ENCODE data around the gene OSTN.

The OSTN gene

DNA sequence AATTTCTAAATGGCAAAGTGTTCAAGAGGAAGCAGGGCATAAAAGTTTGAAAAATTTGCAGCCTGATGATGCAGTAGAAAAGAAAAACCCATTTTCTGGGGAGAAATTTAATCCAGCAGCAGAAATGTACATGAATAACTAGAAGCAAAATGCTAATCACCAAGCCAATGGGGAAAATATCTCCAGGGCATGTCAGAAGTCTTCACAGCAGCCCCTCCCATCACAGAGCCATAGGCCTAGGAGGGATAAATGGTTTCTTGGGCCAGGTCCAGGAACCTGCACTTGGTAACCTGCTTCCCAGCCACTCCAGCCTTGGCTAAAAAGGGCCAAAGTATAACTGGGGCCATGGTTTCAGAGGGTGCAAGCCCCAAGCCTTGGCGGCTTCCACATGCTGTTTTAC lies 22.6 kb downstream of the OSTN start:
- no peaks in the 10 kb centered on the region for H3K36me3 ChIP-seq (ENCODE audit: control insufficient read depth in 2 of 2, insufficient read depth in 1 of 2, low read length in 2 of 2)
- no peaks in the 10 kb centered on the region for H3K4me1 ChIP-seq (ENCODE audit: control insufficient read depth, insufficient read depth, low read length)
- no peaks in the 10 kb centered on the region for H3K9me3 ChIP-seq (ENCODE audit: control insufficient read depth, insufficient read depth, low read depth, low read length)
- TF ChIP-seq ZNF24 (tag by site-specific recombination; IDR thresholded peaks at IDR 0.05), result no peak
- TF ChIP-seq ZNF529 (tag by site-specific recombination; IDR thresholded peaks at IDR 0.05; ENCODE audit: insufficient replicate concordance), result no peak
- no peak for TF ChIP-seq ZNF530 (tag by site-specific recombination; IDR thresholded peaks at IDR 0.05; ENCODE audit: low read depth)
- peak; percentile 23; the same call in 1 of the 2 replicates for TF ChIP-seq ZNF585B (tag by site-specific recombination; IDR thresholded peaks at IDR 0.05)
- TF ChIP-seq, protein P1, sequence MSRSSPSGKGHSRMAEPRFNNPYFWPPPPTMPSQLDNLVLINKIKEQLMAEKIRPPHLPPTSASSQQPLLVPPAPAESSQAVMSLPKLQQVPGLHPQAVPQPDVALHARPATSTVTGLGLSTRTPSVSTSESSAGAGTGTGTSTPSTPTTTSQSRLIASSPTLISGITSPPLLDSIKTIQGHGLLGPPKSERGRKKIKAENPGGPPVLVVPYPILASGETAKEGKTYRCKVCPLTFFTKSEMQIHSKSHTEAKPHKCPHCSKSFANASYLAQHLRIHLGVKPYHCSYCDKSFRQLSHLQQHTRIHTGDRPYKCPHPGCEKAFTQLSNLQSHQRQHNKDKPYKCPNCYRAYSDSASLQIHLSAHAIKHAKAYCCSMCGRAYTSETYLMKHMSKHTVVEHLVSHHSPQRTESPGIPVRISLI (tag by site-specific recombination; IDR thresholded peaks at IDR 0.05), result no peak
- ChIA-PET POLR2A (no interaction called here), CTCF (no interaction called here)
- no peak overlapping the region for H3K27ac ChIP-seq (ENCODE audit: extremely low read depth, low read depth, low read length)
- H3K4me3 ChIP-seq (ENCODE audit: low read depth, low read length), result no peak overlapping the region

DNA sequence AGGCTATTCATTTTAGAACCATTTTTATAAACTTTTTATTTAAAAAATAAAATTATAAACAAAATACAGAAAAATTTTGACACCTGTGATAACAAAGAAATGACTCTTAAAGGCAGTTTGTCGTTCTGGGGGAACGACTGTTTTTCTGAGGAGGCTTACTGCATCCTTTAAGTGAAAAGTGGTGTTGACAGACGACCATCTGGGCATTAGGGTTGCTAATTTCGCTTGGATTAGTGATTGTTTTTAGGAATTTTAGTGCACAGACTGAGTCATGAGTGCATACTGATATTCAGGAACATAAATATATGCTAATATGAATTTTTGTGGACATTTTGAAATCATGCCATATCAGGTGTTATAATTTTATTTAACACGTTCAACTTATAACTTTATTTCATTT lies 28.5 kb downstream of the OSTN start:
- Histone ChIP-seq H3K4me1 (ENCODE audit: control insufficient read depth, insufficient read depth, low read length) (no peaks in the 10 kb centered on the region), H3K4me3 (ENCODE audit: low read depth, low read length) (no peak overlapping the region), H3K27ac (ENCODE audit: extremely low read depth, low read depth, low read length) (no peak overlapping the region), H3K36me3 (ENCODE audit: control insufficient read depth in 2 of 2, insufficient read depth in 1 of 2, low read length in 2 of 2) (no peaks in the 10 kb centered on the region), H3K9me3 (ENCODE audit: control insufficient read depth, insufficient read depth, low read depth, low read length) (no peaks in the 10 kb centered on the region)
- ChIA-PET CTCF (interaction anchor here (0.7 kb wide), 1 partner anchor 141 kb away, joined by 4 read pairs; no protein-coding TSS in a partner anchor), POLR2A (no interaction called here)
- no peak for TF ChIP-seq ZNF48 (tag by site-specific recombination; IDR thresholded peaks at IDR 0.05)
- TF ChIP-seq, protein P2, sequence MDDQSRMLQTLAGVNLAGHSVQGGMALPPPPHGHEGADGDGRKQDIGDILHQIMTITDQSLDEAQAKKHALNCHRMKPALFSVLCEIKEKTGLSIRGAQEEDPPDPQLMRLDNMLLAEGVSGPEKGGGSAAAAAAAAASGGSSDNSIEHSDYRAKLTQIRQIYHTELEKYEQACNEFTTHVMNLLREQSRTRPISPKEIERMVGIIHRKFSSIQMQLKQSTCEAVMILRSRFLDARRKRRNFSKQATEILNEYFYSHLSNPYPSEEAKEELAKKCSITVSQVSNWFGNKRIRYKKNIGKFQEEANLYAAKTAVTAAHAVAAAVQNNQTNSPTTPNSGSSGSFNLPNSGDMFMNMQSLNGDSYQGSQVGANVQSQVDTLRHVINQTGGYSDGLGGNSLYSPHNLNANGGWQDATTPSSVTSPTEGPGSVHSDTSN (CRISPR knock-in tag; IDR thresholded peaks at IDR 0.05), result no peak
- TF ChIP-seq ZNF777 (tag by site-specific recombination; IDR thresholded peaks at IDR 0.05; ENCODE audit: borderline replicate concordance), result no peak
- TF ChIP-seq, protein P3, sequence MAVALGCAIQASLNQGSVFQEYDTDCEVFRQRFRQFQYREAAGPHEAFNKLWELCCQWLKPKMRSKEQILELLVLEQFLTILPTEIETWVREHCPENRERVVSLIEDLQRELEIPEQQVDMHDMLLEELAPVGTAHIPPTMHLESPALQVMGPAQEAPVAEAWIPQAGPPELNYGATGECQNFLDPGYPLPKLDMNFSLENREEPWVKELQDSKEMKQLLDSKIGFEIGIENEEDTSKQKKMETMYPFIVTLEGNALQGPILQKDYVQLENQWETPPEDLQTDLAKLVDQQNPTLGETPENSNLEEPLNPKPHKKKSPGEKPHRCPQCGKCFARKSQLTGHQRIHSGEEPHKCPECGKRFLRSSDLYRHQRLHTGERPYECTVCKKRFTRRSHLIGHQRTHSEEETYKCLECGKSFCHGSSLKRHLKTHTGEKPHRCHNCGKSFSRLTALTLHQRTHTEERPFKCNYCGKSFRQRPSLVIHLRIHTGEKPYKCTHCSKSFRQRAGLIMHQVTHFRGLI (tag by site-specific recombination; IDR thresholded peaks at IDR 0.05), result no peak
- TF ChIP-seq SP2 (tag by site-specific recombination; IDR thresholded peaks at IDR 0.05), result no peak
- TF ChIP-seq WT1 (tag by site-specific recombination; IDR thresholded peaks at IDR 0.05), result no peak
- TF ChIP-seq ZNF175 (tag by site-specific recombination; IDR thresholded peaks at IDR 0.05), result no peak
- no peak for TF ChIP-seq ZNF37A (tag by site-specific recombination; IDR thresholded peaks at IDR 0.05)

DNA sequence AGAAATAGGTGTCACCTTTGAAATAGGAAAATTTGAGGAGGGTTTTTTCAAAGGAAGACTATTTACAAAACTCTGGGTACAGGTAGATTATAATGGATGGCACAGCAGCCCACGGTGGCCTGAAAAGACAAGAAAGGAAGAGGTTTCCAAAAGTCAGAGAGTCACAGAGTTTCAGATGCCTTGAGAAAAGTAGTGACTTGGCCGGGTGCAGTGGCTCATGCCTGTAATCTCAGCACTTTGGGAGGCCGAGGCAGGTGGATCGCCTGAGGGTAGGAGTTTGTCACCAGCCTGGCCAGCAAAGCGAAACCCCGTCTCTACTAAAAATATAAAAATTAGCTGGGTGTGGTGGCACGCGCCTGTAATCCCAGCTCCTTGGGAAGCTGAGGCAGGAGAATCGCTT lies 35.2 kb downstream of the OSTN start:
- H3K4me1 ChIP-seq (ENCODE audit: control insufficient read depth, insufficient read depth, low read length), result no peaks in the 10 kb centered on the region
- H3K36me3 ChIP-seq (ENCODE audit: control insufficient read depth in 2 of 2, insufficient read depth in 1 of 2, low read length in 2 of 2), result no peaks in the 10 kb centered on the region
- no peak for TF ChIP-seq OSR2 (tag by site-specific recombination; IDR thresholded peaks at IDR 0.05)
- no peak for TF ChIP-seq ZNF121 (tag by site-specific recombination; IDR thresholded peaks at IDR 0.05)
- no peak for TF ChIP-seq ZNF571 (tag by site-specific recombination; IDR thresholded peaks at IDR 0.05)
- no peak for TF ChIP-seq ZNF133 (tag by site-specific recombination; IDR thresholded peaks at IDR 0.05)
- TF ChIP-seq, protein P4, sequence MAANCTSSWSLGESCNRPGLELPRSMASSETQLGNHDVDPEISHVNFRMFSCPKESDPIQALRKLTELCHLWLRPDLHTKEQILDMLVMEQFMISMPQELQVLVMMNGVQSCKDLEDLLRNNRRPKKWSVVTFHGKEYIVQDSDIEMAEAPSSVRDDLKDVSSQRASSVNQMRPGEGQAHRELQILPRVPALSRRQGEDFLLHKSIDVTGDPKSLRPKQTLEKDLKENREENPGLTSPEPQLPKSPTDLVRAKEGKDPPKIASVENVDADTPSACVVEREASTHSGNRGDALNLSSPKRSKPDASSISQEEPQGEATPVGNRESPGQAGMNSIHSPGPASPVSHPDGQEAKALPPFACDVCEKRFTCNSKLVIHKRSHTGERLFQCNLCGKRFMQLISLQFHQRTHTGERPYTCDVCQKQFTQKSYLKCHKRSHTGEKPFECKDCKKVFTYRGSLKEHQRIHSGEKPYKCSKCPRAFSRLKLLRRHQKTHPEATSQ (tag by site-specific recombination; IDR thresholded peaks at IDR 0.05), result no peak
- no peak for TF ChIP-seq HOXC10 (CRISPR knock-in tag; IDR thresholded peaks at IDR 0.05)
- TF ChIP-seq ZBTB21 (tag by site-specific recombination; IDR thresholded peaks at IDR 0.05), result no peak
- no peak for TF ChIP-seq ZNF501 (tag by site-specific recombination; IDR thresholded peaks at IDR 0.05)
- no peak for TF ChIP-seq ZNF664 (tag by site-specific recombination; IDR thresholded peaks at IDR 0.05)
- TF ChIP-seq ZNF768 (tag by site-specific recombination; IDR thresholded peaks at IDR 0.05), result no peak
- TF ChIP-seq ZNF776 (tag by site-specific recombination; IDR thresholded peaks at IDR 0.05; ENCODE audit: borderline replicate concordance), result no peak
- no peak for TF ChIP-seq ZNF707 (tag by site-specific recombination; IDR thresholded peaks at IDR 0.05)
- TF ChIP-seq ZNF48 (tag by site-specific recombination; IDR thresholded peaks at IDR 0.05), result no peak
- TF ChIP-seq ZNF791 (tag by site-specific recombination; IDR thresholded peaks at IDR 0.05), result no peak
- no peak for TF ChIP-seq ZNF837 (tag by site-specific recombination; IDR thresholded peaks at IDR 0.05)
- no peak for TF ChIP-seq ZNF10 (tag by site-specific recombination; IDR thresholded peaks at IDR 0.05)
- H3K4me3 ChIP-seq (ENCODE audit: low read depth, low read length), result no peak overlapping the region
- H3K9me3 ChIP-seq (ENCODE audit: control insufficient read depth, insufficient read depth, low read depth, low read length), result no peaks in the 10 kb centered on the region
- POLR2A ChIA-PET, result no interaction called here
- CTCF ChIA-PET, result interaction anchor here (1.2 kb wide), 1 partner anchor 10 kb away, joined by 3 read pairs; no protein-coding TSS in a partner anchor
- no peak overlapping the region for H3K27ac ChIP-seq (ENCODE audit: extremely low read depth, low read depth, low read length)
